Uterus (tissue), 2 donors: Measurements from ENCODE around the gene DHRS1.

ENCODE experiments used
- POLR2A ChIP-seq, 2 donors: fragments of 450-650 bp; IDR thresholded peaks; one replicate each; pipeline ENCODE4 v1.6.1; 2016; ENCODE audit warnings: antibody characterized with exemption in 2 of 2, mild to moderate bottlenecking in 1 of 2, moderate library complexity in 1 of 2
- TF ChIP-seq, protein P1 (sequence below), 4 experiments: fragments of 200-600 bp in 2 of 4; fragments of 450-650 bp in 2 of 4; sonication (generic) in 2 of 4; IDR thresholded peaks; one replicate each; pipeline ENCODE4 v1.5.1; 2016 to 2019; ENCODE audit warnings: antibody characterized with exemption in 4 of 4, mild to moderate bottlenecking in 2 of 4, moderate library complexity in 1 of 4

GRCh38 chr14:24329073-24329663 lies 29.6 kb upstream of the DHRS1 start:
- TF ChIP-seq, protein P1, sequence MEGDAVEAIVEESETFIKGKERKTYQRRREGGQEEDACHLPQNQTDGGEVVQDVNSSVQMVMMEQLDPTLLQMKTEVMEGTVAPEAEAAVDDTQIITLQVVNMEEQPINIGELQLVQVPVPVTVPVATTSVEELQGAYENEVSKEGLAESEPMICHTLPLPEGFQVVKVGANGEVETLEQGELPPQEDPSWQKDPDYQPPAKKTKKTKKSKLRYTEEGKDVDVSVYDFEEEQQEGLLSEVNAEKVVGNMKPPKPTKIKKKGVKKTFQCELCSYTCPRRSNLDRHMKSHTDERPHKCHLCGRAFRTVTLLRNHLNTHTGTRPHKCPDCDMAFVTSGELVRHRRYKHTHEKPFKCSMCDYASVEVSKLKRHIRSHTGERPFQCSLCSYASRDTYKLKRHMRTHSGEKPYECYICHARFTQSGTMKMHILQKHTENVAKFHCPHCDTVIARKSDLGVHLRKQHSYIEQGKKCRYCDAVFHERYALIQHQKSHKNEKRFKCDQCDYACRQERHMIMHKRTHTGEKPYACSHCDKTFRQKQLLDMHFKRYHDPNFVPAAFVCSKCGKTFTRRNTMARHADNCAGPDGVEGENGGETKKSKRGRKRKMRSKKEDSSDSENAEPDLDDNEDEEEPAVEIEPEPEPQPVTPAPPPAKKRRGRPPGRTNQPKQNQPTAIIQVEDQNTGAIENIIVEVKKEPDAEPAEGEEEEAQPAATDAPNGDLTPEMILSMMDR (IDR thresholded peaks at IDR 0.05), result no peak
- no peak for TF ChIP-seq POLR2A (IDR thresholded peaks at IDR 0.05)
